Nucleus accumbens (tissue), 56 donors: ENCODE measurements around the gene HLX.

Experiments
- DNase-seq, 56 donors: peaks; one replicate each; lab custom pipeline; 2025; lab: John Stamatoyannopoulos, UW

The HLX gene

GRCh38 chr1:220921498-220921897, 42.3 kb downstream of the HLX start:
- no peak for DNase-seq

- no peak for DNase-seq
These were observed 42.9 kb downstream of the HLX start for GRCh38 chr1:220921971-220922635.

GRCh38 chr1:220922951-220923350, 43.7 kb downstream of the HLX start:
- no peak for DNase-seq

GRCh38 chr1:220924331-220924970, 45.2 kb downstream of the HLX start:
- no peak for DNase-seq

- no peak for DNase-seq
These were observed 46.5 kb downstream of the HLX start for GRCh38 chr1:220925707-220926106.

GRCh38 chr1:220926146-220926545, 46.9 kb downstream of the HLX start:
- no peak for DNase-seq

GRCh38 chr1:220927442-220927841, 48.2 kb downstream of the HLX start:
- DNase-seq = no peak

GRCh38 chr1:220928320-220928719, 49.1 kb downstream of the HLX start:
- DNase-seq = no peak

GRCh38 chr1:220928725-220929300, 49.6 kb downstream of the HLX start:
- DNase-seq = no peak

- no peak for DNase-seq
These were observed 50.1 kb downstream of the HLX start for GRCh38 chr1:220929304-220929703.
